ENCODE data around the gene RHOBTB1.

The RHOBTB1 gene

GRCh38 chr10:60917331-60918280 lies 26.4 kb downstream of the RHOBTB1 start:
- no peaks in the 10 kb centered on the region for H3K9me3 ChIP-seq (ENCODE audit: low read length)
- no peak overlapping the region for H3K4me3 ChIP-seq (ENCODE audit: low read depth, low read length, poor library complexity, severe bottlenecking)
- H3K27me3 ChIP-seq (ENCODE audit: insufficient read depth, low read length) = no peaks in the 10 kb centered on the region
- no peaks in the 10 kb centered on the region for H3F3A ChIP-seq (ENCODE audit: insufficient read depth, low read length)
- H3K36me3 ChIP-seq (ENCODE audit: insufficient read depth, low read length) = no peaks in the 10 kb centered on the region
- H3K9me2 ChIP-seq (ENCODE audit: low read depth, low read length) = no peaks in the 10 kb centered on the region
- H3K4me2 ChIP-seq (ENCODE audit: low read length) = no peak overlapping the region
- no peak overlapping the region for H2AFZ ChIP-seq (ENCODE audit: low read length)
- no peaks in the 10 kb centered on the region for H3K4me1 ChIP-seq (ENCODE audit: insufficient read depth, low read length, severe bottlenecking)
- no peak overlapping the region for H3K9ac ChIP-seq (ENCODE audit: low read length)
- no peaks in the 10 kb centered on the region for H4K20me1 ChIP-seq (ENCODE audit: insufficient read depth, low read length)
- TF ChIP-seq EZH2 (IDR thresholded peaks at IDR 0.05; ENCODE audit: borderline replicate concordance, low read length) = no peak
- no peaks in the 10 kb centered on the region for H3K79me2 ChIP-seq (ENCODE audit: insufficient read depth, low read length)
- H3K27ac ChIP-seq (ENCODE audit: low read depth, low read length, poor library complexity, severe bottlenecking) = no peak overlapping the region

GRCh38 chr10:60916025-60916424 lies 28.0 kb downstream of the RHOBTB1 start:
- no peaks in the 10 kb centered on the region for H3F3A ChIP-seq (ENCODE audit: insufficient read depth, low read length)
- H3K27me3 ChIP-seq (ENCODE audit: insufficient read depth, low read length) = no peaks in the 10 kb centered on the region
- no peaks in the 10 kb centered on the region for H3K9me3 ChIP-seq (ENCODE audit: low read length)
- H3K9me2 ChIP-seq (ENCODE audit: low read depth, low read length) = no peaks in the 10 kb centered on the region
- H3K9ac ChIP-seq (ENCODE audit: low read length) = no peak overlapping the region
- H3K36me3 ChIP-seq (ENCODE audit: insufficient read depth, low read length) = no peaks in the 10 kb centered on the region
- no peak overlapping the region for H3K27ac ChIP-seq (ENCODE audit: low read depth, low read length, poor library complexity, severe bottlenecking)
- no peaks in the 10 kb centered on the region for H3K4me1 ChIP-seq (ENCODE audit: insufficient read depth, low read length, severe bottlenecking)
- no peak overlapping the region for H3K4me3 ChIP-seq (ENCODE audit: low read depth, low read length, poor library complexity, severe bottlenecking)
- TF ChIP-seq CTCF (IDR thresholded peaks at IDR 0.05; ENCODE audit: low read length) (no peak), EZH2 (IDR thresholded peaks at IDR 0.05; ENCODE audit: borderline replicate concordance, low read length) (no peak)
- H3K4me2 ChIP-seq (ENCODE audit: low read length) = no peak overlapping the region
- H4K20me1 ChIP-seq (ENCODE audit: insufficient read depth, low read length) = no peaks in the 10 kb centered on the region
- no peaks in the 10 kb centered on the region for H3K79me2 ChIP-seq (ENCODE audit: insufficient read depth, low read length)
- no peak overlapping the region for H2AFZ ChIP-seq (ENCODE audit: low read length)

GRCh38 chr10:60914690-60915141 lies 29.3 kb downstream of the RHOBTB1 start:
- no peaks in the 10 kb centered on the region for H3F3A ChIP-seq (ENCODE audit: insufficient read depth, low read length)
- no peaks in the 10 kb centered on the region for H3K9me2 ChIP-seq (ENCODE audit: low read depth, low read length)
- TF ChIP-seq CTCF (IDR thresholded peaks at IDR 0.05; ENCODE audit: low read length) (no peak), EZH2 (IDR thresholded peaks at IDR 0.05; ENCODE audit: borderline replicate concordance, low read length) (no peak)
- no peaks in the 10 kb centered on the region for H3K9me3 ChIP-seq (ENCODE audit: low read length)
- no peak overlapping the region for H3K4me3 ChIP-seq (ENCODE audit: low read depth, low read length, poor library complexity, severe bottlenecking)
- no peaks in the 10 kb centered on the region for H3K27me3 ChIP-seq (ENCODE audit: insufficient read depth, low read length)
- no peak overlapping the region for H3K4me2 ChIP-seq (ENCODE audit: low read length)
- no peak overlapping the region for H3K9ac ChIP-seq (ENCODE audit: low read length)
- no peak overlapping the region for H3K27ac ChIP-seq (ENCODE audit: low read depth, low read length, poor library complexity, severe bottlenecking)
- H3K36me3 ChIP-seq (ENCODE audit: insufficient read depth, low read length) = no peaks in the 10 kb centered on the region
- no peaks in the 10 kb centered on the region for H3K4me1 ChIP-seq (ENCODE audit: insufficient read depth, low read length, severe bottlenecking)
- H2AFZ ChIP-seq (ENCODE audit: low read length) = no peak overlapping the region
- H3K79me2 ChIP-seq (ENCODE audit: insufficient read depth, low read length) = no peaks in the 10 kb centered on the region
- no peaks in the 10 kb centered on the region for H4K20me1 ChIP-seq (ENCODE audit: insufficient read depth, low read length)

Data from OCI-LY1 (cell line).